Lower leg skin (tissue), 3 donors: ENCODE measurements around the gene DCDC2C.

Source experiments
- CTCF ChIP-seq, 3 donors: fragments of 450-650 bp; IDR thresholded peaks; one replicate each; pipeline ENCODE4 v1.5.1; 2016; ENCODE audit warnings: antibody characterized with exemption in 3 of 3, mild to moderate bottlenecking in 3 of 3, moderate library complexity in 2 of 3
- POLR2A ChIP-seq, 2 donors: fragments of 450-650 bp; IDR thresholded peaks; one replicate each; pipeline ENCODE4 v1.6.1; 2016 to 2017; ENCODE audit warnings: antibody characterized with exemption in 2 of 2, mild to moderate bottlenecking in 1 of 2, moderate library complexity in 1 of 2

DNA sequence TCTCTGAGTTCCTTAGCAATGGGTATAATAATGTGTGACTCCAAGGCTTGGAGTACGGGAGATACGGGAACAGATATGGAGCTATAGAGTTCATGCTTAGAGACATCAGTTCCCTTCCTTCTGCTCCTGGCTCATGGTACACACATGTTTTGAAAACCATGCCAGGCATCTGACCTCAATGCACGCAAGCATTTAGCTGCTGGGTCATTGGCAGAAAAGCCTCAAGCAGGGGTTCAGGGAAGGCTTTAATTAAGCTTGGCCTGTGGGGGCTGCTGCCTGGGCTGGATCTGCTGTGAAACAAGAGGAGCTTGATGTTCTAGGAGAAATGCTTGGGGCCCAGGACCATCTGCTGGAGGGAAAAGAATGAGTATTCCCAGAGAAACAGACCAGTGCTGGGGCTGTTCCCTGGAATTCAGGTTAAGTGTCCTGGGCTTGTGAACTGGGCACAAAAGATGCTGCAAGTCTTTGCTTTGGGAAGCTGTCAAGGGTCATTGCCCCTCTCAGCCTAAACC lies 42.2 kb upstream of the DCDC2C start:
- TF ChIP-seq POLR2A (IDR thresholded peaks at IDR 0.05), result no peak
- TF ChIP-seq CTCF (IDR thresholded peaks at IDR 0.05), result no peak
